Hepatic stellate cell (primary cell): ENCODE measurements around the gene PPP2R1B.

ENCODE experiments used
- DNase-seq: peaks from one replicate; pipeline ENCODE4 v3.0.0; 2011; ENCODE audit warnings: low spot score

PPP2R1B gene

DNA sequence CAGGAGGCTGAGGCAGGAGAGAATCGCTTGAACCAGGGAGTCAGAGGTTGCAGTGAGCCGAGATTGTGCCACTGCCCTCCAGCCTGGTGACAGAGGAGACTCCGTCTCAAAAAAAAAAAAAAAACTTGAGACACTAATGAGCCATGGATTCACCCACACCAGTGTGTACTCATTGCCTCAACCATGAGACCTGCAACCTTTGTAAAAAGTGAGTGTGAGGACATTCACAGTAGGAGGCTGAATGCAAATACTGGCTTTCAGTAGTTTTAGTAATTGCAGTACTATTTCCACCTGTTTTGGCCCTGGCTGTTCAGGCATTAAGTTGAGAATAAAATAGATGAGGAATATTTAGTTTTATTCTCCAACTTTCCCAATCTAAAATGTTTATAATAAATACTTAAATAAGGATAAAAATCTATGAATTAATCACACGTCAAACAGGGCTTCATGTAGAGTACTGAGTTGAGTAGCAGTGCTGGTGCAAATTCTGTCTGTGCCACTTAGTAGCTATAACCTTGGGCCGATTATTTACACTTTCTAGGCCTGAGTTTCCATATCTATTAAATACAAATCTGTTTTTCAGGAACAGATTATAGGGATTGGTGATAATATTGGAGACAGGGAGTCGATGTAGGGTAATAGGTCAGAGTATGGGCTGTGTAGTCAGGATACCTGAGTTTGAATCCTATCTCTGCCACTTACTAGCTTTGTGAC, 72.8 kb downstream of the PPP2R1B start:
- no peak for DNase-seq

DNA sequence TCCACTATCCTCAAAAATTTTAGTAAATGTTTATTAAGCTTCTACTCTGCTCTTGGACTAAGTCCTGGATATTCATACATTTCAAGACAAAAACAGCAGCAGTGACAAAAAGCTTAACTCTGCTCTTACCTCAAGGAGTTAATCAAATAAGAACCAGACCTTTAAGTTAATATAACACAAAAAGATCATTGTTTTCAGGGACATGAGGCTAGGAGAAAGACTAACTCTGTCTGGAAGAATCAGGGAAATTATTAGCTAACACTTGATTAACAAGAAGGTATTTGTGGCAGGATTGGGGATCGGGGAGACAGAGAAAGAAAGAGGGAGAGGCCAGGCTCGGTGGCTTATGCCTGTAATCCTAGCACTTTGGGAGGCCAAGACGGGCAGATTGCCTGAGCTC, 74.4 kb downstream of the PPP2R1B start:
- DNase-seq, result no peak

DNA sequence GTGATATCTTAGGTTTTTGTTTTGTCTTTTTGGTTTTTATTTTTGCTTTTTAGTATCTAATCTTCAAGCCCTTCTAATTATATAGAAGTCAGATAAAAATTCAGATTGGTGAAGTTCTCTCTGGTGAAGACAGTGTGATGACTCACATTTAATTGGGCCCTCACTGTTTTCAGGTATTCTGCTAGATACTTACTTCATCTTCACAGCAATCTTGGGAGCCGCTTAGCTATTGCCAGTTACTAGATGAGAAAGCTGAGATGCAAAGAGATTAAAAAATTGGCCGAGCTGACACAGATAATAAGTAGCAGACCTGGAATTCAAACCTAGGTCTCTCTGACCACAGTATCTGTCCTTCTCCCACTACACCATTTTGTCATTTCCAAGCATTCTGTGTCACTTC, 75.0 kb downstream of the PPP2R1B start:
- no peak for DNase-seq

- DNase-seq, result no peak
These were observed 78.2 kb downstream of the PPP2R1B start for GRCh38 chr11:111688013-111688412.

GRCh38 chr11:111684251-111684650, 81.9 kb downstream of the PPP2R1B start:
- no peak for DNase-seq

GRCh38 chr11:111683806-111684205, 82.4 kb downstream of the PPP2R1B start:
- no peak for DNase-seq

DNA sequence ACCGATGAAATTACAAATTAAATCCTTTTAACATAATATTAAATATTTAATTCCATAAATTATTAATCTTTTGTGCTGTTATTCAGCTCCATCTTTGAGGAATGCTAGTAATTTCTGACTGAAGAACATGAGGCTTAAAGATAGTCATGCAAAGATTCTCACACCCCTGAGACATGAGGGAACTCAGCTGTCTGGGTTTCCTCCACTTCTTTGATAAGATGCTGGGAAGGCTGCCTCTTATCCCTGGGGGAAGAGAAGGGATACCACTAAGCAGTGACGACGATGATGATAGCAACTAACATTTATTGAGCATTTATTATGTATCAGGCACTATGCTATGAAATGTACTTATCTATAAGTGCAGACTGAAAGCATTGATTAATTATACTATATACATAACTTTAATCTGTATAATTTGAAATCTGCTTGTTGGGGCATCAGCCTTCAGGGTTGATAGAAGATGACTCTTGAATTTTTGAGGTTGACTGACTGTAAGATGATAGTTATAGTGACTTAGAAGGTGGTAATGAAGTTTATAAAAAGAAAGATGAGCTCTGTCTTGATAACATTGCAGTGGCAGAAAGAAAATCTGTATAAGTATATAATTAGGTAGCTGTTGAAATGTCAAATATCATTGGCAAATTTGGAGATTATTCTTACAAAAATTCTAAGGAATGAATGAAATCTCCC, 85.6 kb downstream of the PPP2R1B start:
- DNase-seq, result no peak
